Keratinocyte (primary cell): ENCODE results near the gene PNPLA7. TPM values are rescaled to one million over a fixed set of nuclear protein-coding genes. Genes with fewer than 3 reads are reported as not detected.

Experiments used
- DNase-seq: peaks from one replicate; pipeline ENCODE4 v3.0.0-alpha.2; 2011; ENCODE audit warnings: low read depth, missing footprints, low spot score
- FAIRE-seq: peaks from 2 replicates; lab custom pipeline; 2011; peaks lifted over from hg19 to GRCh38; lab: Jason Lieb, UNC
- H2AFZ ChIP-seq: 2 replicates; pipeline ENCODE4 v1.6.0; 2012; ENCODE audit warnings: low read length, control low read depth, inconsistent platforms; ENCODE audit not compliant: control insufficient read depth
- H3K27ac ChIP-seq: 2 replicates; pipeline ENCODE4 v1.5.1; 2011; ENCODE audit warnings: low read length; ENCODE audit not compliant: control insufficient read depth, insufficient read depth
- H3K27me3 ChIP-seq: 3 replicates; pipeline ENCODE4 v1.6.0; 2011; ENCODE audit warnings: low read length; ENCODE audit not compliant: control insufficient read depth, insufficient read depth; ENCODE audit errors: extremely low read depth
- H3K36me3 ChIP-seq, 2 experiments: 2 replicates in 1 of 2; 3 replicates in 1 of 2; pipeline ENCODE4 v1.5.1; 2011; ENCODE audit warnings: low read length in 2 of 2, mild to moderate bottlenecking in 1 of 2; ENCODE audit not compliant: control insufficient read depth in 2 of 2, insufficient read depth in 2 of 2; ENCODE audit errors: extremely low read depth in 1 of 2
- H3K4me1 ChIP-seq: 3 replicates; pipeline ENCODE4 v1.5.1; 2011; ENCODE audit warnings: low read length; ENCODE audit not compliant: control insufficient read depth, insufficient read depth; ENCODE audit errors: extremely low read depth
- H3K4me2 ChIP-seq: 3 replicates; pipeline ENCODE4 v1.6.0; 2011; ENCODE audit warnings: low read depth, low read length; ENCODE audit not compliant: control insufficient read depth, insufficient read depth; ENCODE audit errors: extremely low read depth
- H3K4me3 ChIP-seq, 3 experiments: fragments of 200-600 bp in 1 of 3; sonication (generic) in 1 of 3; 2 replicates in 2 of 3; 3 replicates in 1 of 3; pipeline ENCODE4 v1.5.1; 2011 to 2016; ENCODE audit warnings: low read length in 3 of 3, mild to moderate bottlenecking in 3 of 3, control low read depth in 2 of 3, inconsistent platforms in 1 of 3, low read depth in 1 of 3, mixed read lengths in 1 of 3, mixed run types in 1 of 3, moderate library complexity in 1 of 3; ENCODE audit not compliant: control insufficient read depth in 2 of 3, insufficient read depth in 2 of 3; ENCODE audit errors: extremely low read depth in 1 of 3
- H3K79me2 ChIP-seq: 2 replicates; pipeline ENCODE4 v1.6.0; 2012; ENCODE audit warnings: low read length; ENCODE audit not compliant: control insufficient read depth, insufficient read depth
- H3K9ac ChIP-seq: 3 replicates; pipeline ENCODE4 v1.6.0; 2011; ENCODE audit warnings: low read length; ENCODE audit not compliant: control insufficient read depth, insufficient read depth; ENCODE audit errors: extremely low read depth
- H3K9me1 ChIP-seq: 3 replicates; pipeline ENCODE4 v1.6.0; 2011; ENCODE audit warnings: low read length; ENCODE audit not compliant: control insufficient read depth, insufficient read depth; ENCODE audit errors: extremely low read depth
- H3K9me3 ChIP-seq: 2 replicates; pipeline ENCODE4 v1.5.1; 2012; ENCODE audit warnings: low read depth, low read length; ENCODE audit not compliant: control insufficient read depth
- H4K20me1 ChIP-seq: 3 replicates; pipeline ENCODE4 v1.6.0; 2011; ENCODE audit warnings: low read length; ENCODE audit not compliant: control insufficient read depth, insufficient read depth; ENCODE audit errors: extremely low read depth
- CTCF ChIP-seq, 3 experiments: IDR thresholded peaks in 1 of 3; conservative IDR thresholded peaks in 1 of 3; optimal IDR thresholded peaks in 1 of 3; 2 replicates in 2 of 3; 3 replicates in 1 of 3; pipeline versions ENCODE3 to v1.5.1; 2011; ENCODE audit warnings: low read length in 3 of 3, mild to moderate bottlenecking in 3 of 3, moderate library complexity in 2 of 3, control low read depth in 1 of 3, inconsistent platforms in 1 of 3; ENCODE audit not compliant: insufficient read depth in 2 of 3; ENCODE audit errors: extremely low read depth in 1 of 3
- EZH2 ChIP-seq: IDR thresholded peaks from one replicate; pipeline ENCODE4 v1.6.1; 2012; ENCODE audit warnings: inconsistent platforms, mild to moderate bottlenecking, low read length, moderate library complexity
- dilution Hi-C: fragments of 300-500 bp; cut with MboI; formaldehyde crosslinking; loops from one replicate; pipeline ENCODE4 v1.7.0; 2020; ENCODE audit warnings: low sequenced_read_pairs; ENCODE audit not compliant: extremely low pct_ligation_motif_present
- polyA plus RNA-seq, 5 experiments: library from polyadenylated mRNA; depleted of rRNA in 3 of 5; stranded (reverse) in 3 of 5; stranded (forward) in 1 of 5; unstranded in 1 of 5; fragments of >200 nt; gene quantifications; 1 replicate in 1 of 5; 2 replicates in 3 of 5; 3 replicates in 1 of 5; pipeline versions ENCODE4 v1.2.1 to v1.2.3, GENCODE V29; 2011 to 2012; ENCODE audit warnings: missing spikeins in 2 of 5, low read depth in 1 of 5, low replicate concordance in 1 of 5

The PNPLA7 gene
- polyA plus RNA-seq, 1 donor (not counting 4 experiments of a cell fraction or from before 2014, with no cell fraction given), result 0.34 TPM

GRCh38 chr9:137423514-137424291 lies 126.5 kb downstream of the PNPLA7 start:
- H3K79me2 ChIP-seq, result peaks cover 15% of the 10 kb centered on the region
- no peak for TF ChIP-seq CTCF (optimal IDR thresholded peaks at IDR 0.05 in 1 of 3, IDR thresholded peaks at IDR 0.05 in 1 of 3, conservative IDR thresholded peaks at IDR 0.05 in 1 of 3; ENCODE audit: extremely low read depth in 1 of 3, insufficient read depth in 2 of 3, low read length in 3 of 3)
- no peak for TF ChIP-seq EZH2
- H3K4me3 ChIP-seq, result peak overlapping the region; percentile 45 to 58 (median 58)
- FAIRE-seq (no peak), DNase-seq (no peak)
- peak overlapping the region; percentile 8 for H2AFZ ChIP-seq
- H3K27me3 ChIP-seq, result no peaks in the 10 kb centered on the region
- H3K9me1 ChIP-seq, result no peaks in the 10 kb centered on the region
- peak overlapping the region; percentile 14 for H3K27ac ChIP-seq
- peaks cover 25% of the 10 kb centered on the region for H3K4me1 ChIP-seq
- dilution Hi-C loops, result no loop called here
- no peaks in the 10 kb centered on the region for H3K36me3 ChIP-seq
- no peaks in the 10 kb centered on the region for H4K20me1 ChIP-seq
- peak overlapping the region; percentile 65 for H3K9ac ChIP-seq
- H3K4me2 ChIP-seq, result peak overlapping the region; percentile 71
- no peaks in the 10 kb centered on the region for H3K9me3 ChIP-seq

- dilution Hi-C loops, result no loop called here
- peak within 1 kb of the TSS; percentile 99 for H3K4me2 ChIP-seq
- H4K20me1 ChIP-seq, result no peaks in the 10 kb centered on the region
- TF ChIP-seq EZH2, result no peak
- peak in 2 of 3 experiments; percentile 72 to 74 for TF ChIP-seq CTCF (optimal IDR thresholded peaks at IDR 0.05 in 1 of 3, IDR thresholded peaks at IDR 0.05 in 1 of 3, conservative IDR thresholded peaks at IDR 0.05 in 1 of 3; ENCODE audit: extremely low read depth in 1 of 3, insufficient read depth in 2 of 3, low read length in 3 of 3)
- no peaks in the 10 kb centered on the region for H3K27me3 ChIP-seq
- H3K9me1 ChIP-seq, result no peaks in the 10 kb centered on the region
- H2AFZ ChIP-seq, result peak within 1 kb of the TSS; percentile 85
- FAIRE-seq (no peak), DNase-seq (no peak)
- H3K27ac ChIP-seq, result peak within 1 kb of the TSS; percentile 66
- peak within 1 kb of the TSS; percentile 58 to 97 (median 94) for H3K4me3 ChIP-seq
- no peaks in the 10 kb centered on the region for H3K9me3 ChIP-seq
- peaks cover 15% of the 10 kb centered on the region for H3K79me2 ChIP-seq
- H3K4me1 ChIP-seq, result peaks cover 25% of the 10 kb centered on the region
- peak within 1 kb of the TSS; percentile 80 for H3K9ac ChIP-seq
- H3K36me3 ChIP-seq, result no peaks in the 10 kb centered on the region
Measured at GRCh38 chr9:137422604-137423513, 127.3 kb downstream of the PNPLA7 start, which contains the start of the genes EXD3 and NOXA1. TSS of gene EXD3 (minus strand) at chr9:137423162. CDS start at chr9:137395357, 27,805 bp downstream. TSS of gene NOXA1 (plus strand) at chr9:137423393. CDS start at chr9:137423530, 137 bp downstream.
